ENCODE results near the gene SNTB2.
A peak's percentile ranks its signal among the peaks of the same experiment; 100 is the strongest.

SNTB2 gene

GRCh38 chr16:69321080-69321479 lies 134.1 kb downstream of the SNTB2 start:
- DNase-seq = no peak

DNA sequence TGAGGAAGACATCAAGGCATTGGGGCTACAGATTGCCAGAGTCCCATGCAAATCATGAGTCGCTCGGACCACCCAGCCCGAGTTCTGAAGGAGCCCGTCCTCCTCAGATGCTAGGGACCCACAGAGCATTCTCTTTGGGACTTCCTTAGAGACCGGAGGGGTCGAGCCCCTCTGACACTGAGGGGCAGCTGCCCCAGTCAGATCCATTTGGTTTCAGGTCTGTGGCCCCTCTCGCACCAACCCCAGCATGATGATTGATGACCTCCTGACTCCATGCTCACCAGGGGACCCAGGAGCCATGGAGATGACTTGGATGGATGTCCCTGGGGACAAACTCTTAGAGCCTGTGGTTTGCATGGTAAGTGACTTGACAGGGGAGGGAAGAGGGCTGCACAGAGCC lies 135.4 kb downstream of the SNTB2 start:
- no peak for DNase-seq

DNA sequence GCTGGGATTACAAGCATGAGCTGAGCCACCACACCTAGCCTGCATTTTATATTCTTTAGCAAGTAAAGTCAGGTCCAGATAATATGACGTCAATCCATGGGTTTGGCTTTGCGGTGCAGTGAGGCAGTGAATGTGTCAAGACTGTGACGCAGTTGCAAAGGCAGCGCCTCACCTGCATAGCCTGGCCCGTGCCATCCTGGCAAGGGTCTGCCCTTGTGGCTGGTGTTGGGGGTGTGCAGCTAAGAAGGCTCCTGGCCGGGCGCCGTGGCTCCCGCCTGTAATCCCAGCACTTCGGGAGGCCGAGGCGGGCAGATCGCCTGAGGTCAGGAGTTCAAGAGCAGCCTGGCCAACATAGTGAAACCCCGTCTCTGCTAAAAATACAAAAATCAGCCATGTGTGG lies 136.5 kb downstream of the SNTB2 start:
- DNase-seq = no peak

GRCh38 chr16:69324013-69324531 lies 137.1 kb downstream of the SNTB2 start:
- DNase-seq = peak in 1 of 2 experiments; percentile 57

DNA sequence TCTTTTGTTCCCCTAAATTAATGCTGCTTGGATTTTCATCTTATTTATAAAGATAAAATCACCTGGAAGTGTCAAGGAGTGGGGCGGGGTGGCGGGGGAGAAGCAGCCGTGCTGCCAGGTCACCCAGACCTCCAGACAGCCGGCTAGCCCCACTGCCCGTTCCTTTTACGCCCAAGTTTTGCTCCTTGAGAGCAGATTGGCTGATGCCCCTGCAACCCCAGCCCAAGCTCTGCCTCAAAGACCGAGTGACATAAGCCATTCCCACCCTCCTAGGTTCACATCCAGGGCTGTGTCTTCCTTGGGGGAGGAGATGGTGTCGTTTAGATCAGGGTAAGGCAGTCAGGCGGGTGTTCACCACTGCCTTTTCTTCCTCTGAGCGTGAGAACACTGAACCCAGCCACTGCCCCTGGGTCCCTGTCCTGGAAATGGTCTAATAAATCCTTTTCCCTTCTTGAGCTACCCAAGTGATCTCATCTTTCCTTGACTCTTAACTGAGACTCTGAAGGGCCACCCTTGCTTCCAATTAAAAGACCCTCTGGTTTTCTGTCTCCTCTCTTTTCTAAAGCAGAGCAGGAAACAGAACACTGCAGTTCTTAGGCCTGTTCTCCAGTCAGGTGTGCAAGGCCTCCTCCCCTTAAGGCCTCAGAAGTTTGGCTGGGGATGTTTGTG lies 137.8 kb downstream of the SNTB2 start:
- DNase-seq = no peak

- DNase-seq = no peak
Observed at GRCh38 chr16:69325784-69326171, 138.8 kb downstream of the SNTB2 start.

DNA sequence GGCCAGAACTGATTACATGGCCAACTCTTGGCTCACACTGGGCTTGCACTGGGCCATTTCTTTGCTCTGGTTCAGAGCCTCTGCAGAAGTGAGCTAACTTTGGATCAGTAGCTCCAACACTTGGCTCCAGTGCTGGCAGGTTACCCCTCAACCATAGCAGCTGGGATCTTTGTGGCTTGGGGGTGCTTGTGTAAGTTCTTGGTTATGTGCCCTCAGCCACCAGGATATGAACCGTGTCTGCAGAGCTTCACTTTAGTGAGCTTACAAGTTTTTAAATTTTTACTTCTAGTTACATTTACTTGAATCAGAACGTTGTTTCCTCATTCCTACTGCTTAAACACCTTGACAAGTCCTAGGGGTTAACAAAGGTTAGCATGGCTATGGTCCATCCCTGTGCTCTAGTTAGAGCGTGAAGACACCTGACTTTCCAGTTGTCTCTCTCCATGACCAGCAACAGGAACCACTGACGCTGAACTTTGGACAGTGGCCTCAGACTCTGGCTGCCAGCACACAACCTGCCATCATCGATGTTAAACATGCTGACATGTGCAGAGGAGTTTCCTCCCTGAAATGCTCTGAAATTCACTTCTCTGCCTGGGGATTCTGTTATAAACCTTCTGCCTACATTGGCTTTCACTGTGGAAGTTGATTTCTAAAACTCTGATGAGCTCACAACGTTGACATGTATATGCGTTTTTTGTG lies 139.4 kb downstream of the SNTB2 start:
- no peak for DNase-seq

DNA sequence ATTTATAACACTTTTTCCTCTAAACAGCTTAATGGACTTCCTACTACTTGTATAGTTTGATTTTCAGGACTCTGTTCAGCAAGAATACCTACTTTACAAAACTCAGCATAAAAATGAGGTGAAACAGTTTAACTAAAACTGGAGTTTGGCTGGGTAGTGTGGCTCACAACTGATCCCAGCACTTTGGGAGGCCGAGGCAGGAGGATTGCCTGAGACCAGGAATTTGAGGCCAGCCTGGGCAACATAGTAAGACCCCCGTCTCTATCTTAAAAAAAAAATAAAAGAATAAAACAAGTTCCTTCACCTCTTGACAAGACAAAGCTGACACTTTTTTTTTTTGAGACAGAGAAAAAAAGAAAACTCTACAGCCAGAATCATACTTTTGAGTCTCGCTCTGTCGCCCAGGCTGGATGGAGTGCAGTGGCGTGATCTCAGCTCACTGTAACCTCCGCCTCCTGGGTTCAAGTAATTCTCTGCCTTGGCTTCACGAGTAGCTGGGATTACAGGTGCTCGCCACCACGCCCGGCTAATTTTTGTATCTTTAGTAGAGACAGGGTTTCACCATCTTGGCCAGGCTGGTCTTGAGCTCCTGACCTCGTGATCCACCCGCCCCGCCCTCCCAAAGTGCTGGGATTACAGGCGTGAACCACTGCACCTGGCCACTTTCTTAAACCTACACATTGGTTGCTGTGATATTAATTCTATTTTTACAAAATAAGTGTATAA lies 140.8 kb downstream of the SNTB2 start:
- DNase-seq = no peak

DNA sequence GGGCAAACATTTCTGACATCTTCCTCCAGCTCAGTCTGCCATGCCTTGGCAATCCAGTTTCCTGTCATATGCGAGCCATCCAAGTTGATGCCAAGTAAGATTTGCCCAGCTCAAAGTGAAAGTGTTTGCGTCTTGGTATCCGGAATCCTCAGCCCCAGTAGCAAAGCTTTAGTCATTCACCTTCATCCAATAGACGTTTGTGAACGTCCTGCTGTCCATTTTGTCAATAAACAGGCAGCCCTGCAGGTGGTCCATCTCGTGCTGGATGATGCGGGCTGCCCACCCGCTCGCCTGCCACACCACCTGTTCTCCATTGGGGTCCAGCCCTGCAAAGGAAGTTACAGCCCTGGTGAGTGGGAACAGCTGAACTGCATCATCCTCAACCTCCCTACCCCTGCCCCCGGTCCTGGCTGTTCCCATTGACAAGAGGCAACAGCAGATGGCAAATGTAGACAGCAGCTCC lies 141.9 kb downstream of the SNTB2 start:
- DNase-seq = peak; percentile 42 to 77

DNA sequence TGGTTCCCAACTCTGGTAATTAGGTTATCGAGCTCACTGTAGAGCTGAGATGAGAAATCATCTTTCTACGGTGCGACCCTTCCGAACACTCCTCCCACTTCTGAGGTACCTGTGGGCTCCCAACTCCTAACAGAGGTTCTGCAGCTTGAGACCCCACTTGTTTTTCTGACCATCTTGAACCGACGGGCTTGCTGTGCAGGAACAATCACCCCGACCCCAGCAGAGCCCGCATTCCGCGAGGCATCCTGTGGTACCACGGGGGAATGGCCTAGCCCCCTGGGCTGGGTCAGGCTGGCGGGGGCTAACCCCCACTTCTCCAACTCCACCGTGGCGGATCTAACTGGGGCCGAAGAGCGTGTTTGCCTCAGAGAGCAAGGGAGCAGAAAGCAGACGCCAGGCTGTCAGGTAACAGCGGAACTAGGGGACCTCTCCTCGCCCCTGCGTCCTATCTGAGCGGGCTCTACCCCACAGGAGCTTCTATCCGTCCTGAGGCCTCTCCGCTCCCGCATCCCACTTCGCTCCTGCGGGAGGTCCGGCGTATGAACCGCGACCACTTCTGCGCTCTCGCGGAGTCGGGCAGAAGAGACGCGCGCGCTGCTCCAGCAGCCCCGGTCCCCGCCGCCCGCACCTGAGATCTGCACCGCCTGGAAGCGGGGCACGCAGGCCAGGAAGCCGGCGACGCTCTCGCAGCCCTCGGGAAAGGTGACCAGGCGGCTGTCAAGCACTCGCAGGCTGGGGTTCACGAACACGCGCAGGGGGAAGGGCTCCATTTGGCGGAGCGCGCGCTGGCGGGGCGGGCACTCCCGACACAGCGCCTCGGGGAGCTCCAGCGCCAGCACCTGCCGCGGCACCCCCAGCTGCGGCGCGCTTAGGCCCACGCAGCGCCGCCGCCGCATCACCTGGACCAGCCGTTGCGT lies 142.7 kb downstream of the SNTB2 start:
- DNase-seq = no peak

DNA sequence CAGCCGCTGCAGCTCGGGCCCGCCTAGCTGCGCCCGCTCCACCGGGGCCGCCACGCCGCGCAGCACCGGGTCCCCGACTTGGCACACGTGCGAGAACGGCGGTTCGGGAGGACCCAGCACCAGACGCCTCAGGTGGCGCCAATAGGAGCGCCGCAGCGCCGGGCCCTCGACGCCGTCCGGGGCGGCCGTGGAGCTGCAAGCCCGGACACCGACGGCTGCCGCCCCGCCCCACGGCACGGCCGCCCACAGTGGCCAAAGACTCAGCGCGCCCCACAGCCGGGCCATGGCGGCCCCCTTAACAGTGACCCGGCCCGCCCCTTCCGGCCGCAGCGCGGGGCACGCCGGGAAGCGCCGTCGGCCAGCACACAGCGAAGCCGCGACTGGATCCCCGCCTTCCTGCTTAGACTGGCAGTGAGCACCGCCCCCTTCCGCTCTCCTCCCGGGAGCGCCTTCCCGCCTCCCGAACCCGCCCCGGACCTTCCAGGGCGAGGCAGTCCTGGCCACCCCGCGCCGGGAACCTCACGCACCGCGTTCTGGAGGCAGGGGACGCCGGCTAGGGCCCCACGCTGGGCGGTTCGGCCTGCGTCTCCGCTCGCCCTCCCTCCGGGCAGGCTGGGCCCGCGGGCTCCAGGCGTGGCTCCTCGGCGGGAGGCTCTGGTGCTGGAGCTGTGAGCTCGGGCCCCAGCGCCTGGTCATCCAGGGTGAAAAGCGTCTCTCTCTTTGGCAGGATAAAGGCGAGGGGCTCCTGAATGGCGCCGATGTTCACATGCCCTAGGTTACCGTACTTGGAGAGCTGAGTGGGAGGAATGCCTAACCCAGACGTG lies 143.5 kb downstream of the SNTB2 start, which contains the start of gene PDF:
TSS of gene PDF (minus strand) at position 303 of the 824 bp plus-strand sequence. CDS start at position 285, 18 bp downstream.
- DNase-seq = peak; percentile 85 to 89

- no peak for DNase-seq
Observed at GRCh38 chr16:69334696-69335095, 147.7 kb downstream of the SNTB2 start.

- DNase-seq = no peak
Observed at GRCh38 chr16:69338557-69339288, 151.8 kb downstream of the SNTB2 start.

DNA sequence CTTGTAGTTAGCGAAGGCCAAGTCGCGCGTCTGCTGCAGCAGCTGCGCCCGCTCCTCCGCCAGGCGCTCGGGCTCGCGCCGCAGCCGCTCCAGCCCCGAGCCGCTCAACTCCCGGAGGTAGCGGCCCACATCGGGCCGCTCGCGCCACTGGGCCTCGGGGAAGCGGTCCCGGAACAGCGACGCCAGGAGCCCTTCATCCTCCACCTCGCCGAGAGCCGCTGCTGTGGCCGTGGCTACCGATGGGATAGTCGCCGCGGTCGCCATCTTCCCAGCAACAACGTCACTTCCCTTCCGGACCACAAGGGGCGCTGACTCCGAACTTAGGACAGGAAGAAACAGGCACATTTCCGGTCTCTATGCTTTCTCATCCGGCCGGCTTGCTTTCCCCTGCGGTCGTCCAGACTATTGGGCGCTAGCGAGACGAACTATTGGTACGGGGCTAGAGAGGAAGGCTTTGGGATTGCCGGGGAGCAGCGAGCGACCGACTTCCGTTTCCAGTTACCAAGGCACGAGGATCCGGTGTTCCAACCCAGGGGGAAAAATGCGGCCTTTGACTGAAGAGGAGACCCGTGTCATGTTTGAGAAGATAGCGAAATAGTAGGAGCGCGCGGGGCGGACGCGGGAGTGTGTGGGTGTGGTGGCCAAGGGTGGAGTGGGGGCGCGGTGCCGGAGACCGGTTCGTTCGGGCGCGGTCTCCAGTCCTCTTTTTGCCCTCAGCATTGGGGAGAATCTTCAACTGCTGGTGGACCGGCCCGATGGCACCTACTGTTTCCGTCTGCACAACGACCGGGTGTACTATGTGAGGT lies 152.5 kb downstream of the SNTB2 start, which contains the start of the genes COG8 and NIP7:
TSS of gene COG8 (minus strand) at position 276 of the 806 bp plus-strand sequence. CDS start at position 264, 12 bp downstream.
TSS of gene NIP7 (plus strand) at position 484 of the 806 bp plus-strand sequence. CDS start at position 542, 58 bp downstream.
- peak; percentile 99 for DNase-seq

DNA sequence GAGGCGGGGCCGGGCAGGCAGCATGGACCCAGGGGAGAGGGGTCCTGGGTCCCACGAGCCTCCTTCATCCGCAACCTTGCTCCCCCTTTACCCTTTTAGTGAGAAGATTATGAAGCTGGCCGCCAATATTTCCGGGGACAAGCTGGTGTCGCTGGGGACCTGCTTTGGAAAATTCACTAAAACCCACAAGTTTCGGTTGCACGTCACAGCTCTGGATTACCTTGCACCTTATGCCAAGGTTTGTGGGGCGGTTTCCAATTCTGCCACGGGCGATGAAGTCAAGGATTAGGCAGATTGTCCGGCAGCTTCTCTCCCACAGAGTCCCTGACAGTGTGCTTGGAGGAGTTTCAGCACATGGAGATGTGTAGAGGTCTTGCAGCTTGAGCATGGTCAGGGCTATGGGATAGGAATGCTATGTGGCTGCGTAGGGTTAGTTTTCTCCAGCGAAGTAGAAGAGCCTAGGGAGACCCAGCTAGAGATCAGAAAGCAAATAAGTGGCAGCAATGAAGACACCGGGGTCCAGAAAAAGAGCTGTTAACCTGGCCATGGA lies 153.2 kb downstream of the SNTB2 start:
- no peak for DNase-seq

DNA sequence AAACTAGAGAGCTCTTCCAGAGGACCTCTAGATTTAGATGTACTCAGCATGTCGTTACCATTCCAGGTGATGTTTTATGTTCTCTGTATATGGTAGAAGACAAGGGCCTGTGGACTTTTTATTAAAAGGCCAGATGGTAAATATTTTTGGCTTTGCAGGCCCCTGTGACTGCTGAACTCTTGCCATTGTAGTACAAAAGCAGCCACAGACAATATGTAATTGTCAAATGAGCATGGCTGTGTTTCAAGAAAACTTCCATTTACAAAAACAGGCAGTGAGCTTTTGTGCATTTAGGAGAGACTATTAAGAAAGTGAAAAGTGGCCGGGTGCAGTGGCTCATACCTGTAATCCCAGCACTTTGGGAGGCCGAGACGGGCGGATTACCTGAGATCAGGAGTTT lies 157.2 kb downstream of the SNTB2 start:
- DNase-seq = no peak

DNA sequence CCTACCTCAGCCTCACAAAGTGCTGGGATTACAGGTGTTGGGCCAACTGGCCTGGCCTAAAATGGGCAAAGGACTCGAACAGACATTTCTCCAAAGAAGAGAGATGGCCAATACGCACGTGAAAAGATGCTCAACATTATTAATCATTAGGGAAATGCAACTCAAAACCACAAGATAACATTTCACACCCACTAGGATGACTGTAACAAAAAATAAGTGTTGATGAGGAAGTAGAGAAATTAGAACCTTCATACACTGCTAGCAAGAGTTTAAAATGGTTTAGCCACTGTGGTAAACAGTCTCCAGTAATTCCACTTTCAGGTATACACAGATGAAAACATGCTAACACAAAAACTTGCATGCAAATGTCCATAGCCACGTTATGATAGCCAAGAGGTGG lies 159.0 kb downstream of the SNTB2 start:
- no peak for DNase-seq

- DNase-seq = no peak
Observed at GRCh38 chr16:69346683-69347082, 159.7 kb downstream of the SNTB2 start.

GRCh38 chr16:69348222-69348621 lies 161.3 kb downstream of the SNTB2 start:
- DNase-seq = no peak

All from NCI-H524 (cell line).